DOHH2 (cell line): ENCODE data around the gene ZC3H7A.

ENCODE experiments used
- H3F3A ChIP-seq: fragments of 200-600 bp; sonication (generic), shearing (Covaris generic); 2 replicates; pipeline ENCODE4 v1.6.0; 2016; ENCODE audit warnings: antibody characterized with exemption, mild to moderate bottlenecking; ENCODE audit not compliant: control insufficient read depth, insufficient read depth
- H3K27ac ChIP-seq: fragments of 200-600 bp; sonication (generic); 2 replicates; pipeline ENCODE4 v1.5.1; 2014; ENCODE audit warnings: low read depth, mild to moderate bottlenecking, low read length, moderate library complexity
- H3K27me3 ChIP-seq: fragments of 200-600 bp; sonication (generic); 2 replicates; pipeline ENCODE4 v1.6.1; 2014; ENCODE audit warnings: mild to moderate bottlenecking, low read length, mixed read lengths; ENCODE audit not compliant: control insufficient read depth
- H3K36me3 ChIP-seq: fragments of 200-600 bp; sonication (generic); 2 replicates; pipeline ENCODE4 v1.6.1; 2014; ENCODE audit warnings: mild to moderate bottlenecking, low read length, moderate library complexity, mixed read lengths; ENCODE audit not compliant: control insufficient read depth
- H3K4me1 ChIP-seq: fragments of 200-600 bp; sonication (generic); 2 replicates; pipeline ENCODE4 v1.6.1; 2014; ENCODE audit warnings: mild to moderate bottlenecking, low read length, mixed read lengths; ENCODE audit not compliant: control insufficient read depth
- H3K4me2 ChIP-seq: fragments of 200-600 bp; sonication (generic); 2 replicates; pipeline ENCODE4 v1.6.0; 2014; ENCODE audit warnings: mild to moderate bottlenecking, low read length, moderate library complexity
- H3K4me3 ChIP-seq: fragments of 200-600 bp; sonication (generic); 2 replicates; pipeline ENCODE4 v1.5.1; 2014; ENCODE audit warnings: mild to moderate bottlenecking, low read length, mixed read lengths
- H3K79me2 ChIP-seq: fragments of 200-600 bp; sonication (generic); 2 replicates; pipeline ENCODE4 v1.6.1; 2014; ENCODE audit warnings: mild to moderate bottlenecking, low read length, mixed read lengths; ENCODE audit not compliant: control insufficient read depth
- H3K9me2 ChIP-seq: fragments of 200-600 bp; sonication (generic); replicated peaks from 2 replicates; pipeline ENCODE4 v1.6.1; 2014; ENCODE audit warnings: mild to moderate bottlenecking, low read length, mixed read lengths; ENCODE audit not compliant: control insufficient read depth
- H3K9me3 ChIP-seq: fragments of 200-600 bp; sonication (generic); 2 replicates; pipeline ENCODE4 v1.6.1; 2014; ENCODE audit warnings: antibody characterized with exemption, low read length, mixed read lengths; ENCODE audit not compliant: control insufficient read depth, insufficient read depth
- H4K20me1 ChIP-seq: fragments of 200-600 bp; sonication (generic); 2 replicates; pipeline ENCODE4 v1.6.0; 2014; ENCODE audit warnings: low read depth, mild to moderate bottlenecking, antibody characterized with exemption, low read length, moderate library complexity; ENCODE audit not compliant: control insufficient read depth, insufficient read depth
- CTCF ChIP-seq: fragments of 200-600 bp; sonication (generic); IDR thresholded peaks from one replicate; pipeline ENCODE4 v1.5.1; 2014; ENCODE audit warnings: antibody characterized with exemption, mild to moderate bottlenecking, low read depth, low read length; ENCODE audit not compliant: poor library complexity, severe bottlenecking
- EZH2phosphoT487 ChIP-seq: fragments of 200-600 bp; sonication (generic); IDR thresholded peaks from 2 replicates; pipeline ENCODE4 v1.6.1; 2017; ENCODE audit warnings: borderline replicate concordance, mild to moderate bottlenecking, antibody characterized with exemption, low read length, moderate library complexity, mixed read lengths

The ZC3H7A gene

GRCh38 chr16:11727796-11728543, 69.1 kb downstream of the ZC3H7A start:
- Histone ChIP-seq H3K27me3 (no peaks in the 10 kb centered on the region), H3K4me1 (no peaks in the 10 kb centered on the region), H3K4me2 (no peak overlapping the region), H3F3A (peaks cover 4% of the 10 kb centered on the region), H3K27ac (no peak overlapping the region), H4K20me1 (no peaks in the 10 kb centered on the region), H3K36me3 (peaks cover 73% of the 10 kb centered on the region), H3K9me3 (no peaks in the 10 kb centered on the region), H3K79me2 (peaks cover 15% of the 10 kb centered on the region; the same call in 1 of the 2 replicates), H3K4me3 (no peak overlapping the region), H3K9me2 (no peaks in the 10 kb centered on the region)
- TF ChIP-seq CTCF, result no peak
- TF ChIP-seq EZH2phosphoT487, result no peak

GRCh38 chr16:11726008-11726407, 71.0 kb downstream of the ZC3H7A start:
- Histone ChIP-seq H3K27me3 (no peaks in the 10 kb centered on the region), H3K27ac (no peak overlapping the region), H3K9me3 (no peaks in the 10 kb centered on the region), H3K4me1 (no peaks in the 10 kb centered on the region), H3K4me3 (no peak overlapping the region), H3K9me2 (no peaks in the 10 kb centered on the region), H3K4me2 (no peak overlapping the region), H3K79me2 (peaks cover 10% of the 10 kb centered on the region; the same call in 1 of the 2 replicates), H3F3A (peaks cover 4% of the 10 kb centered on the region), H4K20me1 (no peaks in the 10 kb centered on the region), H3K36me3 (peaks cover 66% of the 10 kb centered on the region)
- TF ChIP-seq EZH2phosphoT487 (no peak), CTCF (no peak)

GRCh38 chr16:11725457-11725856, 71.6 kb downstream of the ZC3H7A start:
- no peaks in the 10 kb centered on the region for H3K4me1 ChIP-seq
- peaks cover 66% of the 10 kb centered on the region for H3K36me3 ChIP-seq
- TF ChIP-seq EZH2phosphoT487 (no peak), CTCF (no peak)
- H3K27ac ChIP-seq, result no peak overlapping the region
- H4K20me1 ChIP-seq, result no peaks in the 10 kb centered on the region
- no peaks in the 10 kb centered on the region for H3K27me3 ChIP-seq
- H3K9me2 ChIP-seq, result no peaks in the 10 kb centered on the region
- H3K4me2 ChIP-seq, result no peak overlapping the region
- H3K9me3 ChIP-seq, result no peaks in the 10 kb centered on the region
- H3K79me2 ChIP-seq, result peaks cover 10% of the 10 kb centered on the region; the same call in 1 of the 2 replicates
- no peak overlapping the region for H3K4me3 ChIP-seq
- H3F3A ChIP-seq, result peaks cover 4% of the 10 kb centered on the region; the same call in 1 of the 2 replicates
